AG04450 (cell line): Measurements from ENCODE around the gene ZNF586. TPM values are rescaled to one million over a fixed set of nuclear protein-coding genes. Genes with fewer than 3 reads are reported as not detected.
"Not testable (repeated sequence)": the region's sequence is repeated elsewhere in the genome, so short reads cannot be mapped to it uniquely, and the experiment has no call there.

Experiments used
- CTCF ChIA-PET: fragments of 300-600, 350-600 bp; formaldehyde crosslinking; extraction: SDS; loops from one replicate; lab custom pipeline; 2022; ENCODE audit warnings: antibody characterized with exemption, inconsistent platforms; lab: Charles Lee
- POLR2A ChIA-PET: fragments of 350-600 bp; formaldehyde crosslinking; extraction: SDS; loops from one replicate; lab custom pipeline; 2021; ENCODE audit warnings: antibody characterized with exemption, inconsistent platforms; lab: Yijun Ruan, JAX
- DNase-seq: peaks from one replicate; pipeline ENCODE4 v3.0.0-alpha.2; 2011; ENCODE audit warnings: low read depth, low spot score
- H3K27ac ChIP-seq: one replicate; pipeline ENCODE4 v1.5.1; 2012; ENCODE audit warnings: low read depth, low read length, control low read depth
- H3K27me3 ChIP-seq: one replicate; pipeline ENCODE4 v1.6.0; 2012; ENCODE audit warnings: low read length; ENCODE audit not compliant: control insufficient read depth, insufficient read depth
- H3K4me3 ChIP-seq: 2 replicates; pipeline ENCODE4 v1.5.1; 2011; ENCODE audit warnings: mild to moderate bottlenecking, low read depth, low read length, control low read depth
- H3K9me3 ChIP-seq: 2 replicates; pipeline ENCODE4 v1.5.1; 2012; ENCODE audit warnings: low read length; ENCODE audit not compliant: control insufficient read depth, insufficient read depth
- polyA plus RNA-seq: library from polyadenylated mRNA; depleted of rRNA; stranded (reverse); fragments of >200 nt; gene quantifications from 2 replicates; pipeline ENCODE4 v1.2.3, GENCODE V29; 2011
- TF ChIP-seq, protein P1 (sequence below): IDR thresholded peaks from 2 replicates; pipeline ENCODE4 v1.5.1; 2011; ENCODE audit warnings: low read depth, low read length, control low read depth, inconsistent platforms

ZNF586 gene
- polyA plus RNA-seq, 1 experiment, result 9.8 TPM

DNA sequence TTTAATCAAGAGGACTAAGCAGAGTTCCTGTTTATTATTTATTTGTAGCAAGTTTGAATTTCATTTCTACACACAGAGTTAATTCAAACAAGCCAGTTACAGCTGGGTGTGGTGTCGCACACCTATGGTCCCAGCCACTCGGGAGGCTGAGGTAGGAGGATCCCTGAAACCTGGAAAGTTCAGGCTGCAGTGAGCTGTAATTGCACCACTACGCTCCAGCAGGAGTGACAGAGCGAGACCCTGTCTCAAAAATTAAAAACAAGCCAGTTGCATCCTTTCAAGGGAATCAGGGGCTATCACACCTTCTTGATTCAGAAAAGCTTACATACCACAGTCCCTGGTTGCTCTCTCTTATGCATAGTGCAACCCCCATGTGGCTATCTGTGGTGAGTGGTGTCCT is 19.8 kb downstream of the ZNF586 start:
- Histone ChIP-seq H3K4me3 (no peak overlapping the region), H3K9me3 (peaks cover 41% of the 10 kb centered on the region), H3K27me3 (no peaks in the 10 kb centered on the region), H3K27ac (no peak overlapping the region)
- DNase-seq, result no peak
- CTCF ChIA-PET, result interaction anchor here (0.5 kb wide), 1 partner anchor 365 kb away, joined by 3 read pairs; no protein-coding TSS in a partner anchor
- POLR2A ChIA-PET, result no interaction called here
- TF ChIP-seq, protein P1, sequence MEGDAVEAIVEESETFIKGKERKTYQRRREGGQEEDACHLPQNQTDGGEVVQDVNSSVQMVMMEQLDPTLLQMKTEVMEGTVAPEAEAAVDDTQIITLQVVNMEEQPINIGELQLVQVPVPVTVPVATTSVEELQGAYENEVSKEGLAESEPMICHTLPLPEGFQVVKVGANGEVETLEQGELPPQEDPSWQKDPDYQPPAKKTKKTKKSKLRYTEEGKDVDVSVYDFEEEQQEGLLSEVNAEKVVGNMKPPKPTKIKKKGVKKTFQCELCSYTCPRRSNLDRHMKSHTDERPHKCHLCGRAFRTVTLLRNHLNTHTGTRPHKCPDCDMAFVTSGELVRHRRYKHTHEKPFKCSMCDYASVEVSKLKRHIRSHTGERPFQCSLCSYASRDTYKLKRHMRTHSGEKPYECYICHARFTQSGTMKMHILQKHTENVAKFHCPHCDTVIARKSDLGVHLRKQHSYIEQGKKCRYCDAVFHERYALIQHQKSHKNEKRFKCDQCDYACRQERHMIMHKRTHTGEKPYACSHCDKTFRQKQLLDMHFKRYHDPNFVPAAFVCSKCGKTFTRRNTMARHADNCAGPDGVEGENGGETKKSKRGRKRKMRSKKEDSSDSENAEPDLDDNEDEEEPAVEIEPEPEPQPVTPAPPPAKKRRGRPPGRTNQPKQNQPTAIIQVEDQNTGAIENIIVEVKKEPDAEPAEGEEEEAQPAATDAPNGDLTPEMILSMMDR, result no peak

DNA sequence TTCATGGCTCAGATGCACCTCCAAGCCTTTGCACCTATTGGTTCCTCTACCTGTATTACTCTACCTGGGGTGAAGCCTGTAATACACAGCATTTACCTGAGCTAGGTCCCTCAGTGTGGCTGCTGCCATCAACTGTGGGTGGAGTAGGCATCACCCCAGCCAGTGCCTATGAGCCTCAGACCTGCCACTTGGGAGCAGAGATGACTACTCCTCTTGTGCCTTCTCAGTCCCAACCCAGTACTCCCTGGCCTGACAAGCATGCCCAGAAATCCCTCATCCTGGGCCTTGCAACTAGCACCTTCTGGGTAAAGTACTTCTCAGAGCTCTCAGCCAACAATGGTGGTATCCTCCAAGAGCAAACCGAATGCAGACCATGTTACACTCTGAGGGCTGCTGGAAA is 27.1 kb downstream of the ZNF586 start:
- CTCF ChIA-PET, POLR2A ChIA-PET: not testable (repeated sequence)

DNA sequence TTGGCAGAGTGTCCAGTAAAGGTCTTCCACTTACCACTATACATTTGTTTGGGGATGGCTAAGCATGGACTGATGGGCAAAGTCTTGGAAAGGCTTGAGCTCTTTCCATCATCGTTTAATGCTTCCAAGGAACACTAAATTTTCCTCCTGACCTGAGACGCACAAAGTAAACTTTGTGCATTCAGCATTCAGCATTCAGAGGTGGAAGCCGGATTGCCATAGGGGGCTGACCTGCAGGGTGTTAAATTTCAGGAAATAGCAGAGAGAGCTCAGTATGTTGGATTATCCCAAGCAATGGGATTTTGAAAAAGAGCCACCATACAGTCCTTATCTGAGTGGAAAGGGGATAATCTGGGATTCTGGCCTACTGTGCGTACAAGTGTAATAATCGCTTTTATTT is 31.2 kb downstream of the ZNF586 start:
- H3K27ac ChIP-seq, result no peak overlapping the region
- TF ChIP-seq, protein P1, result no peak
- no peaks in the 10 kb centered on the region for H3K9me3 ChIP-seq
- H3K4me3 ChIP-seq, result no peak overlapping the region
- DNase-seq, result no peak
- H3K27me3 ChIP-seq, result no peaks in the 10 kb centered on the region
- ChIA-PET CTCF (no interaction called here), POLR2A (interaction anchor here (2.0 kb wide), 1 partner anchor 14 kb away, joined by 7 read pairs; the partner anchor contains the start of gene ZNF552)

More for the DNA sequence above, 27.1 kb downstream of the ZNF586 start:
- H3K9me3 ChIP-seq, DNase-seq, H3K4me3 ChIP-seq, H3K27me3 ChIP-seq, H3K27ac ChIP-seq: not testable (repeated sequence)

DNA sequence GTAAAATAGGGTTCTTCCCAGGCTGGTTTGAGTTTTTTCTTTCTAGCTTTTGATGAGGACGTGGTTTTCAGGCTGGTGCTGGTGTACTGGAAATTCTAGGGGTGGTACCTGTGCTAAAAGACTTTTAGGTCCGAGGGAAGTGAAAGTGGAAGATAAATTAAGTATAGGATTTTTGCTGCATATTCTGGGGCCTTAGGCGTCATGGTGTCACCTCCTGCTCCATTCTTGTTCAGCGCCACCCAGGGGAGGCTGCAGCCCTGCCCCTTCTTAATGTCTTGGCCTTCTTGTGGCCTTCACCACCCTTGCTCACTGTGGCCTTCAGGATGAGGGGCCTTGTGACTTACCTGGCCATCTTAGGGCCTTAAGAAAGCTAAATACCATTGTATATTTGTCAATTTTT is 32.8 kb downstream of the ZNF586 start:
- DNase-seq, result no peak
- ChIA-PET CTCF (no interaction called here), POLR2A (interaction anchor here (1.1 kb wide), 1 partner anchor 75 kb away, joined by 8 read pairs; the partner anchor contains the start of gene ZNF671)
- TF ChIP-seq, protein P1, result no peak
- no peaks in the 10 kb centered on the region for H3K9me3 ChIP-seq
- H3K4me3 ChIP-seq, result no peak overlapping the region
- H3K27me3 ChIP-seq, result no peaks in the 10 kb centered on the region
- peak overlapping the region; percentile 39 for H3K27ac ChIP-seq

DNA sequence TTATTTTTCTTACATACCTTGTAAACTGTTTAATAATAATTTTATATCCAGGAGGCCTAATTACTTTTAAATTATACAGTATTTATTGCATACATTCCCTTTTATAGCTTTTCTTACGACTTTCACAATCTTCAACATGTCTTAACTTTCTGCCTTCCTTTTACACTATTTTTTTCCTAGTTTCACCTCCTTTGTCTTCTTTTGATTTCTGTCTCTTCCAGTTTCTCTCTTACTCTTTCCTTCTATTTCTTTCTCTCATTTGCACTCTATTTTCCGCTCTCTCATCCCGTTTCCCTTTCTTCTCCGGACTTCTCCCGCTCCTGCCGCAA is 33.8 kb downstream of the ZNF586 start:
- no peaks in the 10 kb centered on the region for H3K9me3 ChIP-seq
- peak overlapping the region; percentile 80 for H3K4me3 ChIP-seq
- no peaks in the 10 kb centered on the region for H3K27me3 ChIP-seq
- peak overlapping the region; percentile 97 for H3K27ac ChIP-seq
- ChIA-PET POLR2A (interaction anchor here (1.4 kb wide), 1 partner anchor 16 kb away, joined by 6 read pairs; no protein-coding TSS in a partner anchor), CTCF (no interaction called here)
- TF ChIP-seq, protein P1, result no peak
- no peak for DNase-seq
